Erythroblast (primary cell): ENCODE measurements around the gene RNPC3.
"Not testable (repeated sequence)": the region's sequence is repeated elsewhere in the genome, so short reads cannot be mapped to it uniquely, and the experiment has no call there.

Source experiments
- GATA1 ChIP-seq: IDR thresholded peaks from 2 replicates; pipeline ENCODE4 v1.6.1; 2011; ENCODE audit warnings: low read depth, mild to moderate bottlenecking, control low read depth, low read length, moderate library complexity
- POLR2A ChIP-seq: IDR thresholded peaks from 2 replicates; pipeline ENCODE4 v1.6.1; 2011; ENCODE audit warnings: mild to moderate bottlenecking, low read length

DNA sequence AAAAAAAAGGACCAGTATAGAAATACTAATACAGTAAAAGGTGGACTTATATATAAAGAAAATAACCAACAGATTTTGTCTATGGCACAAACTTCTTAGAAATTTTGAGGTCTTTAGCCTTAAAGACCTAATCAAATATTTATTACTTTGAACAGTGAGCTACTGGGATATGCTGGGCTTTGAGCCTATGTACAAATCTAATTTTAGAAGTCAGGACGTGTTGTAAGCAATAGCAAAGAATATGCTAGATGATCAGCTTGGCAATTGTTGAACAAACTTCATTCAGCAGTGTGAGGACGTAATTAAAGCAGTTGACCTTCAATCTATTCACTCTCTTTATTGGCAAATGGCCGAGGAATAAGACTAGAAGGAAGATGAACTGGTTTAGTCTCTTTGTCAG is 77.2 kb downstream of the RNPC3 start:
- TF ChIP-seq POLR2A, GATA1: not testable (repeated sequence)
